Stimulated activated naive CD8-positive, alpha-beta T cell treated with anti-CD3 and anti-CD28 coated beads, Interleukin-15, Interleukin-2, amounts not matched to agents 100 U/mL and 50 U/mL, for 24 hours (primary cell): ENCODE data around the gene TPRN.
A peak's percentile ranks its signal among the peaks of the same experiment; 100 is the strongest.

Source experiments
- ATAC-seq: fragments of 150-1000 bp; cut with Tn5 transposase; one replicate; pipeline ENCODE4 v1.10.0; 2021
- DNase-seq: peaks from one replicate; pipeline ENCODE4 v3.0.0; 2021

TPRN gene

DNA sequence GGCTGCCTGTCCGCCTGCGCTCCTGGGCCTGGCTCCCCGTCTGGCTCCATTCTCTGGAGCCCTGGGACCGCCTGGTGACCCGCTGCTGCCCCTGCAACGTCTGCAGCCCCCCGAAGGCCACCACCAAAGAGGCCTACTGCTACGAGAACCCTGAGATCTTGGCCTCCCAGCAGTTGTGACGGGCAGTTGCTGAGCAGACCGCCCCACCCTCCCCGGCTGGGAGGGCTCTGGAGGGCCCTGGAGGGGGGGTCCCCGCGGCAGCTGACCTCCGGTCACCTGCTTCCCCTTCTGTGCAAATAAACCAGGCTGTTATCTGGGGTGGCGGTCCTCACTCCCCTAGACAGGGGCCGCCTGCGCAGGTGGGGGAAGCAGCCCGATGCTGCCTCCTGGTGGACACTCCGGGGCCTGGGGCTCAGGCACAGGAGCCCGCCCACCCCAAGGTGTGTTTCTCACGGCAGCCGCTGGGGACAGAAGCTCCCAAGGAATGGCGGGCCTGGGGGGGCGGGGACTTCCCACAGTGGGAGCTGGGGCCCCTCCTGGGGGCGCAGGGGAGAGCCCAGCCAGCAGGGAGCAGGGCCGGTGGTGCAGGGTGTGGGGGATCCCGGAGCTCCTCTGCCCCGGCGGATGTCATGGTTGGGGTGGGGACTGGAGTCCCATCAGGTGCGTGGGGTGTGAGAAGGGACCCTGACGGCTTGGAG lies 35.8 kb upstream of the TPRN start:
- ATAC-seq (peak; percentile 38), DNase-seq (peak; percentile 97)

DNA sequence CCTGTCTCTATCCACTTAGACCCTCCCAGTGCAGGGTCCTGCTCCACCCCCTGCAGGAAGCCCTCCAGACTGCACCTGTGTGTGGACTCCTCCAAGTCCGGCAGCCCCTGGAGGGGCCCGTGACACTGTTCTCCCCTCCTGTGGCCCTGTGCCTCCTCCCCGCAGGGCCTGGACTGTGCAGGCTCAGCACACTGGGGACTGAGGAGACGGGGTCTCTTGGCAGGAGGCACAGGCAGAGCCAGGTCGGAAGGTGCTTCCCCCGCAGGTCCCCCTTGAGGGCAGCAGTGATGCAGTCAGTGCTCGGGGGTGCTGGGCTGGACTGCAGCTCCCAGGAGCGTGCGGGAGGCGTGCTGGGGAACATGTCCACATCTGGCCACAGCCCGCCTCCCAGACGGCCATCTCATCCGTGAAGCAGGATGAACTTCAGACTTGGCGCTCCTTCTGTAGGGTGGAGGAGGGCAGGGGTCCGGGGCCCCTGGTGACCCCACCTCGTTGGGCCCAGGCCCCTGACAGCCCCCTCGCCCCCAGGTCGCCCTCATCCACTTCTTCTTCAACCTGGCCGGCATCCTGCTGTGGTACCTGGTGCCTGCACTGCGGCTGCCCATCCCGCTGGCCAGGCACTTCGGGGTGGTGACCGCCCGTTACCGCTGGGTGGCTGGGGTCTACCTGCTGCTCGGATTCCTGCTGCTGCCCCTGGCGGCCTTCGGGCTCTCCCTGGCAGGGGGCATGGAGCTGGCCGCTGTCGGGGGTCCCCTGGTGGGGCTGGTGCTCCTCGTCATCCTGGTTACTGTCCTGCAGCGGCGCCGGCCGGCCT lies 35.1 kb upstream of the TPRN start:
- ATAC-seq (no peak), DNase-seq (no peak)

GRCh38 chr9:137234758-137235423 lies 34.4 kb upstream of the TPRN start:
- ATAC-seq (no peak), DNase-seq (no peak)

DNA sequence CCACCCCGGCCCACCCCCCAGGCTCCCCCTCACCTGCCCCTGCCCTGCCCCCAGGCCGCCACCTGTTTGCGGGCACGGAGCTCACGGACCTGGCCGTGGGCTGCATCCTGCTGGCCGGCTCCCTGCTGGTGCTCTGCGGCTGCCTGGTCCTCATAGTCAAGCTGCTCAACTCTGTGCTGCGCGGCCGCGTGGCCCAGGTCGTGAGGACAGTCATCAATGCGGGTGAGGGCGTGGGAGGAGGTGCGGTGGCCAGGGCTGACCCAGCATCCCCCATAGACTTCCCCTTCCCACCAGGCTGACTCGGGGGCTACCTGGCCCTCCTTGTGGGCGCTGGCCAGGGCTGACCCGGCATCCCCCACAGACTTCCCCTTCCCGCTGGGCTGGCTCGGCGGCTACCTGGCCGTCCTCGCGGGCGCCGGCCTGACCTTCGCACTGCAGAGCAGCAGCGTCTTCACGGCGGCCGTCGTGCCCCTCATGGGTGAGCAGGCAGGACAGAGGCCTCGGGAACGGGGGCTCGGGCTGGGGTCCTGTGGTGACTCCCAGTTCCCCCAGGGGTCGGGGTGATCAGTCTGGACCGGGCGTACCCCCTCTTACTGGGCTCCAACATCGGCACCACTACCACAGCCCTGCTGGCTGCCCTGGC lies 33.6 kb upstream of the TPRN start:
- no peak for DNase-seq
- no peak for ATAC-seq

DNA sequence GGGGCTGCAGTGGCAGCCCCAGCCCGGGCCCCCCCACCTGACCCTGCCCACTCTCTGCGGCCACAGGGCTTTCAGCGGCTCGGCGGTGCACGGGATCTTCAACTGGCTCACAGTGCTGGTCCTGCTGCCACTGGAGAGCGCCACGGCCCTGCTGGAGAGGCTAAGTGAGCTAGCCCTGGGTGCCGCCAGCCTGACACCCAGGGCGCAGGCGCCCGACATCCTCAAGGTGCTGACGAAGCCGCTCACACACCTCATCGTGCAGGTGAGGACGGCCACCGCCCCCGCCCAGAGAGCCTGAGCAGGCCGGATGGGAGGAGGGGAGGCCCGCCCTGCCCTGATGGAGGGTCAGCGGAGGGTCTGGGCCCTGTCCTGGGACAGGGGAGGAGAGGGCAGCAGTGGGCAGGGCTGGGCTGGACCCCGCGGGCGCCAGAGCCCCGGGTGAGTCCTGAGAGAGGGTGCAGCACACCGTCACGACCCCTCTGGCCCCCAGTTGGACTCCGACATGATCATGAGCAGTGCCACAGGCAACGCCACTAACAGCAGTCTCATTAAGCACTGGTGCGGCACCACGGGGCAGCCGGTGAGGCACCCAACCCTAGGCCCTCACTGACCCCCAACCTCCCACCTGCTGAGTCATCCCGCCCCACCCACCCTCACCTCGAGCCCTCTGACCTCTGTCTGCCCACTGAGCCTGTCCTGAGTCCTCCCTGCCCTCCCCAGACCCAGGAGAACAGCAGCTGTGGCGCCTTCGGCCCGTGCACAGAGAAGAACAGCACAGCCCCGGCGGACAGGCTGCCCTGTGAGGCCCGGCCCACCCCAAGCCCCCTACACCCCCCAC lies 32.8 kb upstream of the TPRN start:
- no peak for ATAC-seq
- no peak for DNase-seq

GRCh38 chr9:137232510-137232909 lies 32.0 kb upstream of the TPRN start:
- ATAC-seq (no peak), DNase-seq (no peak)

DNA sequence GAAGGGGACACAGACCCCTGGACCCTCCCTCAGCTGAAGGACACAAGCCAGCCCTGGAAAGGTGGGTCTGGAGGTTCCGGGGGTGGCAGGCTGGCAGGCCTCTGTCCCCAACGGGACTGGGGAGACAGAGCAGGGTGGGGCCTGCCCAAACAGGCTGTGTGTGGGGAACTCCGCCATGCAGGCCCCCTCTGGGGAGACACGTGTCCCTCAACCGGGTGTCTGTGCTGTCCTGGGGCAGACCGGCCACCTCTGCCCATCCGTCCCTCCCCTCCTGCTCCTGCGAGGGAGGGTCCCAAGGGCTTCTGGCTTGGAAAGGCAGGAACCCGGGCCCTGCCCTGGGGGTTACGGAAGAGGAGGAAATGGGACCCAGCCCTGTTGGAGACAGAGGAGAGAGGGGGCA lies 31.6 kb upstream of the TPRN start:
- no peak for DNase-seq
- ATAC-seq, result no peak

GRCh38 chr9:137231372-137232039 lies 31.0 kb upstream of the TPRN start:
- no peak for DNase-seq
- ATAC-seq, result no peak

- ATAC-seq (no peak), DNase-seq (no peak)
Measured at GRCh38 chr9:137230705-137231371, 30.3 kb upstream of the TPRN start, which contains the start of gene SLC34A3. TSS of gene SLC34A3 (plus strand) at chr9:137230901. CDS start at chr9:137231703, 802 bp downstream.

- ATAC-seq, result no peak
- no peak for DNase-seq
Measured at GRCh38 chr9:137229903-137230704, 29.6 kb upstream of the TPRN start.

GRCh38 chr9:137228968-137229896 lies 28.7 kb upstream of the TPRN start:
- ATAC-seq (no peak), DNase-seq (no peak)

- DNase-seq, result no peak
- ATAC-seq, result no peak
Measured at GRCh38 chr9:137228506-137228967, 28.0 kb upstream of the TPRN start.

DNA sequence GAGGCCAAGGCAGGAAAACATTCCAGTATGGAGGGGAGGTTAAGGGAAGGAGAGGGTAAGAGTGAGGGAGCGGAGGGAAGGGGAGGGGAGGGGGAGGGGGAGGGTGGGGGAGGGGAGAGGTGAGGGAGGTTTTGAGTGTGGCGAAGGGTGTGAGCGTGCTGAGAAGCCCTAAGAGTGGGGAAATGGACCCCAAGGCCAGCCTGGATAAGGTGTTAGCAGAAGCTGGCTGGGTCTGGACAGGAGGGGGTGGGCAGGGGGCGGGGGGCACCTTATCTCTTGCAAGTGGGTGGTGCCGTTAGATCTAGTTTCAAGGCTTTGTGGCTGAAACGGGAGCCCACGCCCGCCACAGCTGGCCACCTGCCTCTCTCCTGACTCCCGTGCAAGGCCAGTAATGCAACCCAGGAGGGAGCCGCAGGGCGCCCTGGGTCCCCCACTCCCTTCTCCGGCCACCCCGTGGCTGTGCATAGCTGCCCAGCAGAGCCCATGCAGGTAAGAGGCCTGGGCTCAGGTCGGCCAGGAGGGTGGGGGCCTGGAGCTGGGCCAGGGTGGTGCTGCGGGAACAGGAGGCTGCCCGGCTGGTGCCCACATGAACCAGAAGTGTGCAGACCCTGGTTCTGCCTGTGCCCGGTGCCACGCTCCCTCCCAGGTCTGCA lies 27.4 kb upstream of the TPRN start:
- no peak for DNase-seq
- no peak for ATAC-seq

GRCh38 chr9:137227054-137227852 lies 26.7 kb upstream of the TPRN start, which contains the start of gene RNF224:
TSS of gene RNF224 (plus strand) at chr9:137227502. CDS start at chr9:137228336, 834 bp downstream.
- DNase-seq, result peak; percentile 89
- peak; percentile 55 for ATAC-seq

DNA sequence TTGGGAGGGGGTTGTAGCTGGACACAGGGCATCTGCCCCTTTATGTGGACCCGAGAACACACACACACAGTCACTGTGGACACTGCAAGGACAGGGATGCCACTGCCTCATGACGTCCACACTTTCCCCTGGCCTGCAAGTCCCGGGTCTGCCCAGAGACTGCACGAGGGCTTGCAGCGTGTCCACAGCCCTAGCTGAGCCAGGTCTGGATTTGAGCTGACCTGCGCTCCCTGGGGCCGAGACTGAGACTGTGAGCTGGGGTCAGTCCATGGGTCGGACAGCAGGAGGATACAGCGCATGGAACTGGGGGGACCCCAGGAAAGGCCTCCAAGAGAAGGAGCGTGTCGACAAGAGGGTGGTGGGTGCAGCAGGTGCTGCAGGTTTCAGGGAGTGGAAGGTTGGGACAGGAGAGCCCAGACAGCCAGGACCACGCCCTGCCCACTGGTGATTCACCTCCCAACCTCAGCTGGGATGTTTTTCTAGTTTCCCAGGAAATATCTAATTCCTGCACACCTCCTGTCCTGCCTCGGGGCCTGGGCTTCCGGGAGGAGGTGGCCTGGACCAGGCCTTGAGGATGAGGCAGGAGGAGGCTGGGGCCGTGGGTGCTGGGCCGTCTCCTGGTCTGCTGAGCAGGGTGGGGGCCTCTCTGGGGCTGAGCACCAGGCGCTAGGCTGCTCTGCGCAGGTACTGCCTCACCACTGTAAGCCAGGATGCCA lies 26.0 kb upstream of the TPRN start:
- ATAC-seq (no peak), DNase-seq (no peak)

DNA sequence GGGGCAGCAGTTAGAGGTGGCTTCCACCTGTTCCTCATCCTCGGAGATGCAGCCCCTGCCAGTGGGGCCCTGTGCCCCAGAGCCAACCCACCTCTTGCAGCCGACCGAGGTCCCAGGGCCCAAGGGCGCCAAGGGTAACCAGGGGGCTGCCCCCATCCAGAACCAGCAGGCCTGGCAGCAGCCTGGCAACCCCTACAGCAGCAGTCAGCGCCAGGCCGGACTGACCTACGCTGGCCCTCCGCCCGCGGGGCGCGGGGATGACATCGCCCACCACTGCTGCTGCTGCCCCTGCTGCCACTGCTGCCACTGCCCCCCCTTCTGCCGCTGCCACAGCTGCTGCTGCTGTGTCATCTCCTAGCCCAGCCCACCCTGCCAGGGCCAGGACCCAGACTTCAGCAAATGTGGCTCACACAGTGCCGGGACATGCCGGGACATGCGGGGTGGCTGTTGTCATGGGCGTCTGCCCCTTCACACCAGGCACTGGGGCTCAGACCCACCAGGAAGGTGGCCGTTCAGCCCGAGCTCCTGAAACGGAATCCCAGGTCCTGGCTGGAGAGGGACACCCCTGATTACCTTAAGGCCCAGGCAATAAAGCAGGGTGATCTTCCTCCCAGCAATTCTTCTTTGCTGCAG lies 25.3 kb upstream of the TPRN start:
- DNase-seq, result no peak

More for the DNA sequence above, 25.3 kb upstream of the TPRN start:
- no peak for ATAC-seq
